ENCODE results near the gene SPG7.

Gene SPG7

DNA sequence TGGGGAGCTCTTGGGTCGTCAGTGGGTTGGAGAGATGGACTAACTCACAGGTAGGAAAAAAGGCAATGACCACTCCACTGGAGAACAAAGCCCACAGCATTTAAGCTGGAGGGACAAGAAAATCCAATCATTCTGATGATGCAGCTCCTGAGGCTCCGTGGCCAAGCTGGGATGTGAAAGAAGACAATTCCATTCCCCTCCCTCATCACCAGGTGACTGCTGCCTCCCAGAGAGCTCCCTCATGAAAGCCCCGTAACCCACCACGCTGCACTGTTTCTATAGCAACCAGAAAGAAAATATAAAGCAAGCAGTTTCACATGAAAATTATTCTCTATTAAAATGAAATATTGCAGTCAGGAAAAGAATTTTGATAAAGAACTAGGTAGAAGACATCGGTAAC, 33.1 kb upstream of the SPG7 start:
- DNase-seq, result peak in 1 of 2 donors; percentile 21
- Histone ChIP-seq H3K18ac (ENCODE audit: low read length) (no peak overlapping the region), H3K4me1 (ENCODE audit: control insufficient read depth in 1 of 2, insufficient read depth in 2 of 2, low read length in 2 of 2) (peaks cover 31 to 53% of the 10 kb centered on the region in 2 experiments), H2BK120ac (ENCODE audit: insufficient read depth, low read length, poor library complexity) (no peak overlapping the region), H3K9ac (ENCODE audit: low read length) (no peak overlapping the region), H3K4me3 (ENCODE audit: low read depth, low read length) (no peak overlapping the region), H3K4me2 (ENCODE audit: low read length) (no peak overlapping the region), H3K23ac (ENCODE audit: low read length) (no peak overlapping the region), H3K36me3 (ENCODE audit: control insufficient read depth in 1 of 2, insufficient read depth in 2 of 2, low read length in 2 of 2) (no peaks in the 10 kb centered on the region), H3K9me3 (ENCODE audit: insufficient read depth, low read depth, low read length) (no peaks in the 10 kb centered on the region), H3K14ac (ENCODE audit: low read length) (no peak overlapping the region), H4K8ac (ENCODE audit: low read depth, low read length) (no peak overlapping the region), H2BK12ac (ENCODE audit: low read length) (no peak overlapping the region), H3K27ac (ENCODE audit: low read depth, low read length) (no peak overlapping the region), H2AK5ac (ENCODE audit: low read length) (no peak overlapping the region), H4K91ac (ENCODE audit: low read depth, low read length) (no peak overlapping the region), H3K79me2 (ENCODE audit: control insufficient read depth, insufficient read depth, low read length, poor library complexity) (peaks cover 35% of the 10 kb centered on the region), H3K79me1 (ENCODE audit: low read length) (no peaks in the 10 kb centered on the region), H2BK5ac (ENCODE audit: low read depth, low read length, poor library complexity) (no peak overlapping the region), H2AFZ (ENCODE audit: insufficient read depth, low read length, poor library complexity) (no peak overlapping the region), H4K12ac (ENCODE audit: low read depth, low read length) (no peak overlapping the region), H3K27me3 (ENCODE audit: insufficient read depth, low read length) (no peaks in the 10 kb centered on the region), H3K4ac (ENCODE audit: low read depth, low read length) (peak overlapping the region; percentile 98)
- no CpG with 5 or more reads among the region's 5 CpGs for WGBS (ENCODE audit: extremely low coverage, insufficient coverage, insufficient read length)

DNA sequence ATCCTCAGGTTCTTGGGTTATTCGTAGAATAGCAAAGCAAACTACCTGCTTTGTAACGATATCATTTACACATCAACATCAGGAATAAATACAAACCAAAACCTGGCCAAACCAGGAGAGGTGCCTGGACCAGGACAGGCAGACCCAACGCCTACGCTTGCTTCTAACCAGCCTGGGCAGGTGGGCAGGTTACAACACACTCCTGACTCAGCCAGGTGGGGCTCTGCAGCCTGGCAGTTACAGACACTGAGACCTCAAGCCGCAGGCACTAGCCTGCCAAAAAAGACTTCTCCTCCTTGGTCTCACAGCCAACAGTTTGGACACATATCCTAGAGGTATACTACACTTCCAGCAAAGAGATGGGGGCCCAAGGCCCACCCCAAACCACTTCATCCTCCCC, 31.8 kb upstream of the SPG7 start:
- peak; percentile 77 to 82 for DNase-seq
- Histone ChIP-seq H3K4me3 (ENCODE audit: low read depth, low read length) (no peak overlapping the region), H4K12ac (ENCODE audit: low read depth, low read length) (no peak overlapping the region), H3K18ac (ENCODE audit: low read length) (no peak overlapping the region), H3K9me3 (ENCODE audit: insufficient read depth, low read depth, low read length) (no peaks in the 10 kb centered on the region), H3K4ac (ENCODE audit: low read depth, low read length) (peak overlapping the region; percentile 50), H2BK12ac (ENCODE audit: low read length) (no peak overlapping the region), H3K79me2 (ENCODE audit: control insufficient read depth, insufficient read depth, low read length, poor library complexity) (peaks cover 42% of the 10 kb centered on the region), H3K23ac (ENCODE audit: low read length) (no peak overlapping the region), H3K27me3 (ENCODE audit: insufficient read depth, low read length) (no peaks in the 10 kb centered on the region), H4K8ac (ENCODE audit: low read depth, low read length) (no peak overlapping the region), H3K36me3 (ENCODE audit: control insufficient read depth in 1 of 2, insufficient read depth in 2 of 2, low read length in 2 of 2) (no peaks in the 10 kb centered on the region), H3K27ac (ENCODE audit: low read depth, low read length) (no peak overlapping the region), H2AK5ac (ENCODE audit: low read length) (no peak overlapping the region), H3K14ac (ENCODE audit: low read length) (no peak overlapping the region), H2AFZ (ENCODE audit: insufficient read depth, low read length, poor library complexity) (no peak overlapping the region), H2BK120ac (ENCODE audit: insufficient read depth, low read length, poor library complexity) (no peak overlapping the region), H3K4me1 (ENCODE audit: control insufficient read depth in 1 of 2, insufficient read depth in 2 of 2, low read length in 2 of 2) (peaks cover 26 to 44% of the 10 kb centered on the region in 2 experiments), H3K4me2 (ENCODE audit: low read length) (no peak overlapping the region), H3K79me1 (ENCODE audit: low read length) (no peaks in the 10 kb centered on the region), H4K91ac (ENCODE audit: low read depth, low read length) (no peak overlapping the region), H2BK5ac (ENCODE audit: low read depth, low read length, poor library complexity) (no peak overlapping the region), H3K9ac (ENCODE audit: low read length) (no peak overlapping the region)
- no CpG with 5 or more reads among the region's 5 CpGs for WGBS (ENCODE audit: extremely low coverage, insufficient coverage, insufficient read length)

DNA sequence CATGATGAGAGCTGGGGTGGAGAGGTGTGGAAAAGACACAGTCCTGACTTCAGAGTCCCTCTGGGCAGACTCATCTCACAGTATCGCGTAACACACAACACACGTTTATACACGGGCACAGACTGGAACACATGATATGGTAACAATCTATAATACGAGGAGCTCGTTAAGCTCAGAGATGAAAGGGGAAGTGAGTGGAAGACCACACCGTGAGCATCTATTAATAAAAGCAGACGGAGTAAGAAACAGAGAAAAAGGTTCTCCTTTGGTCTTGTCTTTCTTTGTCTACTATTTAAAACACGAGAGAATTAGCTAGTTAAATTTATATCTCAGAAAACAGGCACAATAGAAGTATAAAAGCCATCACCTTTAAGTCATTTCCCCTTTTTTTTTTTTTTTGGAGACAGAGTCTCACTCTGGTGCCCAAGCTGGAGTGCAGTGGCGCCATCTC, 31.4 kb upstream of the SPG7 start:
- no peak overlapping the region for H3K27ac ChIP-seq (ENCODE audit: low read depth, low read length)
- H3K4me1 ChIP-seq (ENCODE audit: control insufficient read depth in 1 of 2, insufficient read depth in 2 of 2, low read length in 2 of 2), result peaks cover 22 to 43% of the 10 kb centered on the region in 2 experiments
- H3K23ac ChIP-seq (ENCODE audit: low read length), result no peak overlapping the region
- H3K9ac ChIP-seq (ENCODE audit: low read length), result no peak overlapping the region
- H3K18ac ChIP-seq (ENCODE audit: low read length), result no peak overlapping the region
- H3K4me2 ChIP-seq (ENCODE audit: low read length), result no peak overlapping the region
- H2BK5ac ChIP-seq (ENCODE audit: low read depth, low read length, poor library complexity), result no peak overlapping the region
- no CpG with 5 or more reads among the region's 10 CpGs for WGBS (ENCODE audit: extremely low coverage, insufficient coverage, insufficient read length)
- H3K9me3 ChIP-seq (ENCODE audit: insufficient read depth, low read depth, low read length), result no peaks in the 10 kb centered on the region
- H3K36me3 ChIP-seq (ENCODE audit: control insufficient read depth in 1 of 2, insufficient read depth in 2 of 2, low read length in 2 of 2), result no peaks in the 10 kb centered on the region
- H2BK120ac ChIP-seq (ENCODE audit: insufficient read depth, low read length, poor library complexity), result no peak overlapping the region
- H3K4ac ChIP-seq (ENCODE audit: low read depth, low read length), result peak overlapping the region; percentile 50
- no peak overlapping the region for H2AK5ac ChIP-seq (ENCODE audit: low read length)
- peaks cover 43% of the 10 kb centered on the region for H3K79me2 ChIP-seq (ENCODE audit: control insufficient read depth, insufficient read depth, low read length, poor library complexity)
- no peak overlapping the region for H3K4me3 ChIP-seq (ENCODE audit: low read depth, low read length)
- H2BK12ac ChIP-seq (ENCODE audit: low read length), result no peak overlapping the region
- H3K14ac ChIP-seq (ENCODE audit: low read length), result no peak overlapping the region
- H3K79me1 ChIP-seq (ENCODE audit: low read length), result no peaks in the 10 kb centered on the region
- no peak for DNase-seq
- no peak overlapping the region for H4K8ac ChIP-seq (ENCODE audit: low read depth, low read length)
- H4K12ac ChIP-seq (ENCODE audit: low read depth, low read length), result no peak overlapping the region
- H3K27me3 ChIP-seq (ENCODE audit: insufficient read depth, low read length), result no peaks in the 10 kb centered on the region
- no peak overlapping the region for H2AFZ ChIP-seq (ENCODE audit: insufficient read depth, low read length, poor library complexity)
- H4K91ac ChIP-seq (ENCODE audit: low read depth, low read length), result no peak overlapping the region

DNA sequence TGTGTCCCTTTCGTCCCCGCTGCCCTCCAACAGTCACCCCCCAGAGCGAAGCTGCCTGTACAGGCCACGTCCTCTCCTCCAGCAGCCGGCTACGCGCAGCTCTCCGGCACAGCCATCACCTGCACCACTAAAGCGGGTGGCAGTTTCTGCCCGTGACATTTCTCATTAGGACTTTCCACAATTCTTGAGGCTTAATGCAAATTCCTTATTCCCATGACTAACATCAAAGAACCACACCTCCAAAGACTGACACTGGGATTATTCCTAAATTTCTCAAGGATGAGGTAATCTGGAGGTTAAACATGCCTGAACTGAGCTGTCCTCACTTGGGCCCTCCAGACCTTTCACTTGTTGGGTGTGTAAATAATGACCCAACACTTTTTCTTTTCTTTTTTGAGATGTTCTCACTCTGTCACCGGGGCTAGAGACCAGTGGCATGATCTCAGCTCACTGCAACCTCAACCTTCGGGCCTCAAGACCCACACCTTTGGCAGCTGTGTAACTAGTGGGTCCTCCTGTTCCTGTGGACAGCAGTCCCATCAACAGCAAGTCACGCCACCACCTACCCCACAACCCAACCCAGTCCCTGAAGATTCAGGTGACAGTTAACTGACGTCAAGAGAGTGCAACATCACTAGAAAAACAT, 29.5 kb upstream of the SPG7 start:
- Histone ChIP-seq H3K4me3 (ENCODE audit: low read depth, low read length) (no peak overlapping the region), H3K4me1 (ENCODE audit: control insufficient read depth in 1 of 2, insufficient read depth in 2 of 2, low read length in 2 of 2) (peaks cover 18 to 30% of the 10 kb centered on the region in 2 experiments), H3K9me3 (ENCODE audit: insufficient read depth, low read depth, low read length) (no peaks in the 10 kb centered on the region), H2BK5ac (ENCODE audit: low read depth, low read length, poor library complexity) (no peak overlapping the region), H3K4me2 (ENCODE audit: low read length) (no peak overlapping the region), H2AFZ (ENCODE audit: insufficient read depth, low read length, poor library complexity) (no peak overlapping the region), H3K23ac (ENCODE audit: low read length) (no peak overlapping the region), H3K14ac (ENCODE audit: low read length) (no peak overlapping the region), H3K79me2 (ENCODE audit: control insufficient read depth, insufficient read depth, low read length, poor library complexity) (peaks cover 45% of the 10 kb centered on the region), H2AK5ac (ENCODE audit: low read length) (no peak overlapping the region), H2BK12ac (ENCODE audit: low read length) (no peak overlapping the region), H3K27ac (ENCODE audit: low read depth, low read length) (no peak overlapping the region), H3K36me3 (ENCODE audit: control insufficient read depth in 1 of 2, insufficient read depth in 2 of 2, low read length in 2 of 2) (peaks cover 0 to 4% of the 10 kb centered on the region in 2 experiments), H3K79me1 (ENCODE audit: low read length) (no peaks in the 10 kb centered on the region), H2BK120ac (ENCODE audit: insufficient read depth, low read length, poor library complexity) (no peak overlapping the region), H3K9ac (ENCODE audit: low read length) (no peak overlapping the region), H4K91ac (ENCODE audit: low read depth, low read length) (no peak overlapping the region), H4K12ac (ENCODE audit: low read depth, low read length) (no peak overlapping the region), H3K18ac (ENCODE audit: low read length) (no peak overlapping the region), H4K8ac (ENCODE audit: low read depth, low read length) (no peak overlapping the region), H3K4ac (ENCODE audit: low read depth, low read length) (peak overlapping the region; percentile 56), H3K27me3 (ENCODE audit: insufficient read depth, low read length) (no peaks in the 10 kb centered on the region)
- WGBS (ENCODE audit: extremely low coverage, insufficient coverage, insufficient read length), result no CpG with 5 or more reads among the region's 14 CpGs
- DNase-seq, result peak; percentile 54 to 69

Data from trophoblast cell (in vitro differentiated cells and primary cell).